22Rv1 (cell line): ENCODE results near the gene MAGI1.

ENCODE experiments used
- H3K27ac ChIP-seq: fragments of 450-650 bp; 2 replicates; pipeline ENCODE4 v1.5.1; 2017
- ZFX ChIP-seq: fragments of 450-650 bp; IDR thresholded peaks from 2 replicates; pipeline ENCODE4 v1.6.1; 2017; ENCODE audit warnings: antibody characterized with exemption, borderline replicate concordance
- TF ChIP-seq, protein P1 (sequence below): fragments of 450-650 bp; IDR thresholded peaks from 2 replicates; pipeline ENCODE4 v1.5.1; 2017; ENCODE audit warnings: mild to moderate bottlenecking

The MAGI1 gene

DNA sequence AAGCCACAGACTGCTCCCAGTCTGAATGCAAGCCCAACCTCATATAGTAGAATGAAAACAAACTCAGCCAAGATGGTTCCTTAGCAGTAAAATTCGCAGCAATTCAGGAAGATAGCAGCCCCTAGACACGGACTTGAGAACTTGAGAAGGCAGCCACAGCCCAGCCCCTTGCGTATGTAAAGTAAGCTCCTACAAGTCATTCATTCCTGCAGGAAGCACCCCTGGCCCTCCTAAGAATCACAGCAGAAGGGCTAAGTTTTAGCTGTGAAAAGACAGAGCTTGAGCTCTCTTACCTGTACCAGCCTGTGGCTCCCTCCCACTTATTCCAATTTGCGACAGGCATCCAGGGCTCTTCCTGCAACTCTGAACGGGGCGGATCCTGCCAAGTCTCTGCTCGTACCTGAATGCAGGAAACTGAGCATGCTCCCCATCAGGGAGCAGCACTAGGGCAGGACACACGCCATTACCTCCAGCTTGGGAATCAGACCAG lies 136.4 kb downstream of the MAGI1 start:
- TF ChIP-seq, protein P1, sequence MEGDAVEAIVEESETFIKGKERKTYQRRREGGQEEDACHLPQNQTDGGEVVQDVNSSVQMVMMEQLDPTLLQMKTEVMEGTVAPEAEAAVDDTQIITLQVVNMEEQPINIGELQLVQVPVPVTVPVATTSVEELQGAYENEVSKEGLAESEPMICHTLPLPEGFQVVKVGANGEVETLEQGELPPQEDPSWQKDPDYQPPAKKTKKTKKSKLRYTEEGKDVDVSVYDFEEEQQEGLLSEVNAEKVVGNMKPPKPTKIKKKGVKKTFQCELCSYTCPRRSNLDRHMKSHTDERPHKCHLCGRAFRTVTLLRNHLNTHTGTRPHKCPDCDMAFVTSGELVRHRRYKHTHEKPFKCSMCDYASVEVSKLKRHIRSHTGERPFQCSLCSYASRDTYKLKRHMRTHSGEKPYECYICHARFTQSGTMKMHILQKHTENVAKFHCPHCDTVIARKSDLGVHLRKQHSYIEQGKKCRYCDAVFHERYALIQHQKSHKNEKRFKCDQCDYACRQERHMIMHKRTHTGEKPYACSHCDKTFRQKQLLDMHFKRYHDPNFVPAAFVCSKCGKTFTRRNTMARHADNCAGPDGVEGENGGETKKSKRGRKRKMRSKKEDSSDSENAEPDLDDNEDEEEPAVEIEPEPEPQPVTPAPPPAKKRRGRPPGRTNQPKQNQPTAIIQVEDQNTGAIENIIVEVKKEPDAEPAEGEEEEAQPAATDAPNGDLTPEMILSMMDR = no peak
- no peak for TF ChIP-seq ZFX
- H3K27ac ChIP-seq = no peak overlapping the region

- TF ChIP-seq, protein P1 = no peak
- no peak for TF ChIP-seq ZFX
- no peak overlapping the region for H3K27ac ChIP-seq
Measured at GRCh38 chr3:65901226-65901625, 137.5 kb downstream of the MAGI1 start.

- no peak overlapping the region for H3K27ac ChIP-seq
- TF ChIP-seq, protein P1 = no peak
- no peak for TF ChIP-seq ZFX
Measured at GRCh38 chr3:65899226-65899625, 139.5 kb downstream of the MAGI1 start.

DNA sequence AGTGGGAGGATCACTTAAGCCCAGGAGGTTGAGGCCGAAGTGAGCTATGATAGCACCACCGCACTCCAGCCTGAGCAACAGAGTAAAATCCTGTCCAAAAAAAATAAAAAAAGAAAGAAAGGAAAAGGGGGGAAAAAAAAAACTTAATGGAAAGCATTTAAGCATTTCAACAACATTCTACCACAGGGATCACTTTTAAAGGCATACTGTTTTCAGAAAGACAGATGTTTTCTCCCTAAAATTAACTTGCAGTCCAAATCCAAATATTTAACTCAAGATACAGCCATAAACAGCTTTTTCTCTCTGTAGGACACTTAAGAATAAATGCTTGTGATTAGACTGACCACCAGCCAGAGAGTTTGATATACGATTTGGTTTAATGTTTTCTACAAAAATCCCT lies 141.0 kb downstream of the MAGI1 start:
- no peak overlapping the region for H3K27ac ChIP-seq
- TF ChIP-seq, protein P1 = no peak
- TF ChIP-seq ZFX = no peak

DNA sequence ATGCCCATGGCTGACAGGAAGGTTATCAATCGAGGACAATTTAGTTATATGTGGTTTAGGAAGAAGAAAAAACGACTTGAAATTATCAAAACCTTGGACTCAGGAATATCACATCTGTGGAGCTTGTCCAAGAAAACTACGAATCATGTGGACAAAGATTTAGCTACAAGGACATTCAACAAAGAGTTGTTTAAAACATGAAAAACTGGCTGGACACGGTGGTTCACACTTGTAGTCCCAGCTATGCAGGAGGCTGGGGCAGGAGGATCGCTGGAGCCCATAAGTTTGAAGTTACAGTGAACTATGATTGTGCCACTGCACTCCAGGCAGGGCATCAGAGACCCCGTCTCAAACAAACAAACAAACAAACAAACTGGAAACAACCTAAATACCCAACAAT lies 142.4 kb downstream of the MAGI1 start:
- no peak overlapping the region for H3K27ac ChIP-seq
- TF ChIP-seq, protein P1 = no peak
- TF ChIP-seq ZFX = no peak

DNA sequence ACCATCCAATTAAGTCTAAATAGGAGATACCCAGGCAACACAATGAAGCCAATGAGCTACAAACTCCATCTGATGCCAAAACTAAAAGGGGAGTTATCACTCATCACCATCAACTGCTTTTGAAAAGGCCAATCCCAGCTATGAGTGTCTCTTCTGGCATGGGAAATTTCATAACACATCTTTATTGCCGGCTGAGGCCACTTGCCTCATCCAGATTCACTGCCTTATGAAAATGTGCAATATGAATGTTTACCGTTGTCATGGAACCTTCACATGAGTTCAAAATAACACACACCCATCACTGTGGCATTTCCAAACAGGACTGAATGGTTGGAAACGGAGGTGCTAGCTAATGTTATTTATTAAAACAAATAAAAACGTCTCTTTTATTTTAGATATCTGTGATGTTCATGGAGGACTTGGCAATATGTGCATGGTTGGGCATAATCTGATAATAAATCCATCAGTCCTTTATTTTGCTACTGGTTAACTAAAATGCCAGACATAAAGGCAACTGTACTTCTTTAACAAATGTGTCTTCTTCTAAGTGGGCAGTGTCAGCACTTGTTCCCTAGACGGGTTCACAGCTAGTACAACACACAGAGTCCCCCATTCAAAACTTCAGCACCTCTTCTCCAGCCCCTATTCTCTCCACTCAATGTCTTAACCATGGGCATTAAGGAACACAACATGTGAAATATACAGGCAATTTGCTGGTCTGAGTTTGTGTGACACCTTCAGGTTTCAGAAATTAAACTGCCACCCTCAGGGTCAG lies 143.9 kb downstream of the MAGI1 start:
- no peak overlapping the region for H3K27ac ChIP-seq
- TF ChIP-seq ZFX = no peak
- TF ChIP-seq, protein P1 = no peak

GRCh38 chr3:65894126-65894525 lies 144.6 kb downstream of the MAGI1 start:
- TF ChIP-seq ZFX = no peak
- TF ChIP-seq, protein P1 = no peak
- H3K27ac ChIP-seq = no peak overlapping the region
